Nephron (organoid): ENCODE data around the gene SLC6A13.

Experiments
- H3K27ac Mint-ChIP-seq, 3 experiments: 2 replicates each; pipeline ENCODE4 v1.8.0; 2020; ENCODE audit warnings: mixed read lengths in 3 of 3, mild to moderate bottlenecking in 2 of 3, moderate library complexity in 1 of 3
- H3K27me3 Mint-ChIP-seq: 2 replicates; pipeline ENCODE4 v1.8.0; 2021; ENCODE audit warnings: low read depth, mild to moderate bottlenecking, moderate library complexity, mixed read lengths
- H3K36me3 Mint-ChIP-seq: 2 replicates; pipeline ENCODE4 v1.8.0; 2020; ENCODE audit warnings: low read depth, mixed read lengths
- H3K4me1 Mint-ChIP-seq: 2 replicates; pipeline ENCODE4 v1.8.0; 2020; ENCODE audit warnings: mixed read lengths
- H3K4me3 Mint-ChIP-seq, 3 experiments: 2 replicates each; pipeline ENCODE4 v1.8.0; 2020; ENCODE audit warnings: mild to moderate bottlenecking in 3 of 3, mixed read lengths in 3 of 3, moderate library complexity in 2 of 3
- H3K9me3 Mint-ChIP-seq: 2 replicates; pipeline ENCODE4 v1.8.0; 2020; ENCODE audit warnings: mixed read lengths
- TF ChIP-seq, protein P1 (sequence below), 3 experiments: fragments of 200-600 bp; sonication (generic); IDR thresholded peaks; one replicate each; pipeline ENCODE4 v1.5.0; 2021; ENCODE audit warnings: antibody characterized with exemption in 3 of 3; ENCODE audit not compliant: unreplicated experiment in 3 of 3

Gene SLC6A13

DNA sequence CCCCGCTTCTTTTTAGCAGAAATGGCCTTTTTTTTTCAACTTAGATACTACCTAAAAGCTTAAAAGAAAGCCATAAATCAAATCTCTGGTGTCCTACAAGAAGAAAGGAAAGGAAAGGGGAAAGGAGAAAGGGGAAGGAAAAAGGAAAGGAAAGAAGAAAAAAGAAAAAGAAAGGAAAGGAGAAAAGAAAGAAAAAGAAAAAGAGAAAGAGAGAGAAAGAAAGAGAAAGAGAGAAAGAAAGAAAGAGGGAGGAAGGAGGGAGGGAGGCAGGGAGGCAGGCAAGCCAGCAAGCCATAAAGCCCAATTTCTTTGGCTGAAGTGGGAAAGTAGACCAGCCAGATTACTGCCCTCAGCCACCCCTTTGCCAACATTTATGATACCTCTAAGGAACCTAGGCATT, 32.5 kb upstream of the SLC6A13 start:
- Mint-ChIP-seq H3K9me3 (peaks cover 14% of the 10 kb centered on the region), H3K4me3 (no peak overlapping the region), H3K4me1 (no peaks in the 10 kb centered on the region), H3K27me3 (no peaks in the 10 kb centered on the region), H3K27ac (no peak overlapping the region), H3K36me3 (peaks cover 92% of the 10 kb centered on the region)
- TF ChIP-seq, protein P1, sequence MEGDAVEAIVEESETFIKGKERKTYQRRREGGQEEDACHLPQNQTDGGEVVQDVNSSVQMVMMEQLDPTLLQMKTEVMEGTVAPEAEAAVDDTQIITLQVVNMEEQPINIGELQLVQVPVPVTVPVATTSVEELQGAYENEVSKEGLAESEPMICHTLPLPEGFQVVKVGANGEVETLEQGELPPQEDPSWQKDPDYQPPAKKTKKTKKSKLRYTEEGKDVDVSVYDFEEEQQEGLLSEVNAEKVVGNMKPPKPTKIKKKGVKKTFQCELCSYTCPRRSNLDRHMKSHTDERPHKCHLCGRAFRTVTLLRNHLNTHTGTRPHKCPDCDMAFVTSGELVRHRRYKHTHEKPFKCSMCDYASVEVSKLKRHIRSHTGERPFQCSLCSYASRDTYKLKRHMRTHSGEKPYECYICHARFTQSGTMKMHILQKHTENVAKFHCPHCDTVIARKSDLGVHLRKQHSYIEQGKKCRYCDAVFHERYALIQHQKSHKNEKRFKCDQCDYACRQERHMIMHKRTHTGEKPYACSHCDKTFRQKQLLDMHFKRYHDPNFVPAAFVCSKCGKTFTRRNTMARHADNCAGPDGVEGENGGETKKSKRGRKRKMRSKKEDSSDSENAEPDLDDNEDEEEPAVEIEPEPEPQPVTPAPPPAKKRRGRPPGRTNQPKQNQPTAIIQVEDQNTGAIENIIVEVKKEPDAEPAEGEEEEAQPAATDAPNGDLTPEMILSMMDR (IDR thresholded peaks at IDR 0.05; ENCODE audit: unreplicated experiment in 3 of 3), result no peak

DNA sequence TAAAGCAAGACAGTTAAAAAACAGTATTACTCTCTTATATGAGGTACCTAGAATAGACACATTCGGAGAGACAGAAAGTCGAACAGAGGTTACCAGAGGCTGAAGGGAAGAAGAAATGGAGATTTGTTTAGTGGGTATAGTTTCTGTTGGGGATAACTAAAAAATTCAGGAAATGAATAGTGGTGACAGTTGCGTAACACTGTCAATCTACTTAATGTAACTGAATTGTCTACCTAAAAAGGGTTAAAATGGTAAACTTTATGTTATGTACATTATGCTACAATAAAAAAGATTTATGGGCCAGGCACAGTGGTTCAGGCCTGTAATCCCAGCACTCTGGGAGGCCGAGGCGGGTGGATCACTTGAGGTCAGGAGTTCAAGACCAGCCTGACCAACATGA, 30.6 kb upstream of the SLC6A13 start:
- H3K36me3 Mint-ChIP-seq, result peaks cover 77% of the 10 kb centered on the region
- no peaks in the 10 kb centered on the region for H3K9me3 Mint-ChIP-seq
- no peaks in the 10 kb centered on the region for H3K4me1 Mint-ChIP-seq
- H3K27ac Mint-ChIP-seq, result no peak overlapping the region
- H3K4me3 Mint-ChIP-seq, result no peak overlapping the region
- TF ChIP-seq, protein P1 (IDR thresholded peaks at IDR 0.05; ENCODE audit: unreplicated experiment in 3 of 3), result no peak
- no peaks in the 10 kb centered on the region for H3K27me3 Mint-ChIP-seq

DNA sequence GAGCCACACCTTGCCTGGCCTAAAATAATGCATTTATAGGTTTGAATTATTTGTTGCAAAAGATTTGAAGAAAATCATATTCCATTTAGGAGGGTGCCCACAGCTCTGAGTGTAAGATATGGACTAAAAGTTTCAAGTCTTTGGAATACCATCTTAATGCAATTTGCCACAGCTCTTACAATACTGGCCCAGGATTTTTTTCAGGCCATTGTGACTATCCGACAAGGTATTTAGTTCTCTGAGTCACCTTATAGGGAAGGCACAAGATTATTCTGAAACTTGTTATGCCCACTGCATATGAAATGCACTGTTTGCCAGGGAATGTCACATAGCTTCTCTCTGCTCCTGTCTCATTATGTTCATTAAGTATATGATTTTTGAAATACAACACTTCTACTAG, 29.6 kb upstream of the SLC6A13 start:
- H3K27me3 Mint-ChIP-seq, result no peaks in the 10 kb centered on the region
- no peaks in the 10 kb centered on the region for H3K9me3 Mint-ChIP-seq
- TF ChIP-seq, protein P1 (IDR thresholded peaks at IDR 0.05; ENCODE audit: unreplicated experiment in 3 of 3), result no peak

DNA sequence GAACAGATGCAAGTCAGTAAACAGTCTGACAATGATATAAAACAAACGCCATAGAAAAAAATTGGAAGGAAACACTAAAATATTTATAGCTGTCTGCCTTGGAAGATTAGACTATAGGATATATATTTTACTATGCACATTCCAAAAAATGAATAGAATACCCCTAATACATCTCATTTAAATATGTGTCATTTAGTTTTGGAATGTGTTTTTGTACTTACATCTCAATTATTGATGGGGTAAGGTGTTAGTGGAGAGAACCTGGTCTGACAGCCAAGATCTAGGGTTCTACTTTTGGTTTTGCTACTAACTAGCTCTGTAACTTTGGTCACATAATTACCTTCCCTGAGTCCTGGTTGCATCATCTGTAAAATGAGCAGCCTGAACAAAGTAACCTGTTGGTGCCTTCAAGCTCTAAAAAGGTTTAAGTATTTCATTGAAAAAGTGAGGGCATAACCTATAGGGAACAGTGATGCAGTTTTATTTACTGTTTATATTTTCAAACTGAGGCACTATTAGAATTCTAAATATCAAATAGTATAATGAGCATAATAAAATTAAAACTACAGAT, 28.6 kb upstream of the SLC6A13 start:
- no peaks in the 10 kb centered on the region for H3K4me1 Mint-ChIP-seq
- no peak overlapping the region for H3K4me3 Mint-ChIP-seq
- no peaks in the 10 kb centered on the region for H3K9me3 Mint-ChIP-seq
- TF ChIP-seq, protein P1 (IDR thresholded peaks at IDR 0.05; ENCODE audit: unreplicated experiment in 3 of 3), result no peak
- no peaks in the 10 kb centered on the region for H3K27me3 Mint-ChIP-seq
- peaks cover 77% of the 10 kb centered on the region for H3K36me3 Mint-ChIP-seq
- H3K27ac Mint-ChIP-seq, result no peak overlapping the region

More for the DNA sequence above, 29.6 kb upstream of the SLC6A13 start:
- H3K4me3 Mint-ChIP-seq, result no peak overlapping the region
- H3K27ac Mint-ChIP-seq, result no peak overlapping the region
- H3K36me3 Mint-ChIP-seq, result peaks cover 77% of the 10 kb centered on the region
- no peaks in the 10 kb centered on the region for H3K4me1 Mint-ChIP-seq

DNA sequence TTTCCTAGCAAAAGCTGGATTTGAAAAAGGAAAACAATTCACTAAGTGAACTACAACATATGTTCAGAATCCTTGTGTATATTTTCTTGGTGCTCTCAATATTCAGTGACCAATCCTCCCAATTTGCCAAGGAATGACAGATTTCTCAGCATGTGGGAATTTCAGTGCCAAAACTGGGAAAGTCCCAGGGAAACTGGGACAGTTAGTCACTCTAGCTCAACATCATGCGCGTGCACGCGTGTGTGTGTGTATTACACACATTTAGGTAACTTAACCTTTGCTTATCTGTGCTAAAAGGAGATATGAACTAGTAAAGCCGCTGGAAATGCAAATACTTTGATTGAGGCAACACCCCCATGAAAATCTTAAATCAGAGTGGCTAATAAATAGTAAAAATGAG, 26.1 kb upstream of the SLC6A13 start:
- Mint-ChIP-seq H3K4me1 (no peaks in the 10 kb centered on the region), H3K27me3 (no peaks in the 10 kb centered on the region), H3K27ac (no peak overlapping the region), H3K9me3 (no peaks in the 10 kb centered on the region), H3K36me3 (peaks cover 73% of the 10 kb centered on the region), H3K4me3 (no peak overlapping the region)
- TF ChIP-seq, protein P1 (IDR thresholded peaks at IDR 0.05; ENCODE audit: unreplicated experiment in 3 of 3), result no peak

DNA sequence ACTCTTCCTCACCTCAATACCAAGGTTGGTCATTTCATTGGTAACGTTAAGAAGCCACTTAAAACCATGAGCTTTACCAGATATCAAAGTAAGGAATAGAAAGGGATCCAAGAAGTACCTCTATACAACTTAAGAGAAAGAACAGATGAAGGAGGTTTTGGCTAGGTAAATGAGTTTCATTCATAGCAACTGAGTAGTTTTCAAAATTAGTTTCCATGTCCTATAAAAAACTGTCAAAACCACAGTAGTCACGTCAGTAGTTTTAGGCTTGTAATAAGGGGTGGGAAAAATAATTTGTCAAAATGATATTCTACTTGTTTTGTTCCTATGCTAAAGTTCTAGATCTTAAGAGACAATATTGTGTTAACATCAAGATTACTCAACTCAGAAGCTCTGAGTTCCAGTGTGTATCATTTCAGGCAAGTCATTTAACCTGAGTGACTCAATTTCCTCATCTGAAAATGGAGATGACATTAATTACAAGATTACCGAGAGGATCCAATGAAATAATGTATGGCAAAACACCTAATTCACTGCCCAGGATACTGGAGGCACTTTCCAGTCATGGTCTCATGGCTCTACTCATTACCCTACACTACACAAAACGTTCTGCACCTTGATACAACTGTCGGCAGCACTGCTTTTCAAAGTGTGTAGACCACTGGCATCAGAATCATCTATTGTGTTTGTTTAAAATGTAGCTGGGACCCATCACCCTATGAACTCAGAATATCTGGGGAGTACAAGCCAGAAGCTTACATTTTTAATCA, 24.1 kb upstream of the SLC6A13 start:
- no peak overlapping the region for H3K4me3 Mint-ChIP-seq
- peaks cover 6% of the 10 kb centered on the region for H3K4me1 Mint-ChIP-seq
- H3K27me3 Mint-ChIP-seq, result no peaks in the 10 kb centered on the region
- H3K36me3 Mint-ChIP-seq, result peaks cover 68% of the 10 kb centered on the region
- H3K27ac Mint-ChIP-seq, result no peak overlapping the region
- TF ChIP-seq, protein P1 (IDR thresholded peaks at IDR 0.05; ENCODE audit: unreplicated experiment in 3 of 3), result no peak
- H3K9me3 Mint-ChIP-seq, result no peaks in the 10 kb centered on the region
